GM18873 (cell line): ENCODE data around the gene UNC5CL.

Experiments
- ATAC-seq: cut with Tn5 transposase; IDR thresholded peaks from one replicate; pipeline ENCODE4 v1.9.1; 2021; ENCODE audit warnings: mild to moderate bottlenecking, moderate library complexity, moderate number of reproducible peaks; ENCODE audit not compliant: unreplicated experiment, low FRiP score

UNC5CL gene

GRCh38 chr6:41065550-41066026 lies 26.6 kb upstream of the UNC5CL start:
- ATAC-seq: no peak

GRCh38 chr6:41064841-41065240 lies 25.8 kb upstream of the UNC5CL start:
- ATAC-seq: no peak

GRCh38 chr6:41063884-41064285 lies 24.9 kb upstream of the UNC5CL start:
- no peak for ATAC-seq

- no peak for ATAC-seq
Observed at GRCh38 chr6:41062056-41062455, 23.0 kb upstream of the UNC5CL start.

- ATAC-seq: no peak
Observed at GRCh38 chr6:41061196-41061726, 22.2 kb upstream of the UNC5CL start.

- no peak for ATAC-seq
Observed at GRCh38 chr6:41059556-41059955, 20.5 kb upstream of the UNC5CL start.

- ATAC-seq: no peak
Observed at GRCh38 chr6:41058783-41059181, 19.8 kb upstream of the UNC5CL start.

GRCh38 chr6:41056768-41057490 lies 17.9 kb upstream of the UNC5CL start:
- ATAC-seq: no peak

- ATAC-seq: no peak
Observed at GRCh38 chr6:41055149-41055548, 16.1 kb upstream of the UNC5CL start.

- ATAC-seq: no peak
Observed at GRCh38 chr6:41054511-41054910, 15.5 kb upstream of the UNC5CL start.

GRCh38 chr6:41053041-41053440 lies 14.0 kb upstream of the UNC5CL start, which contains the start of gene APOBEC2:
TSS of gene APOBEC2 (plus strand) at chr6:41053202. CDS start at chr6:41053348, 146 bp downstream.
- no peak for ATAC-seq

- no peak for ATAC-seq
Observed at GRCh38 chr6:41051873-41052272, 12.9 kb upstream of the UNC5CL start.

- ATAC-seq: no peak
Observed at GRCh38 chr6:41050536-41050935, 11.5 kb upstream of the UNC5CL start.

GRCh38 chr6:41049955-41050354 lies 10.9 kb upstream of the UNC5CL start:
- no peak for ATAC-seq

- no peak for ATAC-seq
Observed at GRCh38 chr6:41049521-41049920, 10.5 kb upstream of the UNC5CL start.

- no peak for ATAC-seq
Observed at GRCh38 chr6:41047745-41048732, 9.0 kb upstream of the UNC5CL start.

- ATAC-seq: no peak
Observed at GRCh38 chr6:41047306-41047705, 8.3 kb upstream of the UNC5CL start.

- ATAC-seq: no peak
Observed at GRCh38 chr6:41046084-41046483, 7.1 kb upstream of the UNC5CL start.

- no peak for ATAC-seq
Observed at GRCh38 chr6:41045664-41046063, 6.6 kb upstream of the UNC5CL start.

GRCh38 chr6:41043151-41043550 lies 4.1 kb upstream of the UNC5CL start:
- no peak for ATAC-seq
